Endothelial cell of umbilical vein (primary cell): ENCODE measurements around the gene CRTC1. TPM values are rescaled to one million over a fixed set of nuclear protein-coding genes. Genes with fewer than 3 reads are reported as not detected.

Source experiments
- BruUV-seq: library from RNA; stranded (reverse); fragments of 400-500 nt; replicated peaks from 2 replicates; lab custom pipeline; 2021; lab: Mats Ljungman, UMichigan
- CTCF ChIA-PET: fragments of 300-600, 350-600 bp; sonication (Branson Sonifier 250); formaldehyde crosslinking; loops from one replicate; lab custom pipeline; 2021; ENCODE audit warnings: antibody characterized with exemption, inconsistent platforms; lab: Charles Lee
- POLR2A ChIA-PET: fragments of 300-600, 350-600 bp; sonication (Branson Sonifier 250); formaldehyde crosslinking; loops from one replicate; lab custom pipeline; 2021; ENCODE audit warnings: antibody characterized with exemption, inconsistent platforms; lab: Charles Lee
- DNase-seq: peaks from one replicate; pipeline ENCODE4 v3.0.0-alpha.2; 2011; ENCODE audit warnings: low read depth, low spot score
- FAIRE-seq: peaks from 2 replicates; lab custom pipeline; 2011; peaks lifted over from hg19 to GRCh38; lab: Jason Lieb, UNC
- H2AFZ ChIP-seq: 2 replicates; pipeline ENCODE4 v1.6.0; 2012; ENCODE audit warnings: low read depth, low read length, control low read depth, inconsistent platforms
- H3K27ac ChIP-seq: 2 replicates; pipeline ENCODE4 v1.5.1; 2011; ENCODE audit warnings: low read depth, mild to moderate bottlenecking, control low read depth, low read length, moderate library complexity; ENCODE audit not compliant: insufficient read depth
- H3K27me3 ChIP-seq, 2 experiments: 2 replicates each; pipeline versions ENCODE4 v1.6.0 to v1.6.1; 2011; ENCODE audit warnings: low read length in 2 of 2, mixed read lengths in 1 of 2; ENCODE audit not compliant: control insufficient read depth in 2 of 2, insufficient read depth in 2 of 2
- H3K36me3 ChIP-seq, 2 experiments: 2 replicates in 1 of 2; 3 replicates in 1 of 2; pipeline ENCODE4 v1.5.1; 2011; ENCODE audit warnings: low read length in 2 of 2, mild to moderate bottlenecking in 1 of 2, moderate library complexity in 1 of 2; ENCODE audit not compliant: control insufficient read depth in 2 of 2, insufficient read depth in 2 of 2; ENCODE audit errors: extremely low read depth in 1 of 2
- H3K4me1 ChIP-seq: 3 replicates; pipeline ENCODE4 v1.5.1; 2011; ENCODE audit warnings: mild to moderate bottlenecking, low read length; ENCODE audit not compliant: control insufficient read depth, insufficient read depth; ENCODE audit errors: extremely low read depth
- H3K4me2 ChIP-seq: 2 replicates; pipeline ENCODE4 v1.6.1; 2011; ENCODE audit warnings: low read length, control low read depth, mixed read lengths; ENCODE audit not compliant: insufficient read depth
- H3K4me3 ChIP-seq, 3 experiments: fragments of 200-600 bp in 1 of 3; sonication (generic), shearing (Covaris generic) in 1 of 3; replicated peaks in 1 of 3; 2 replicates each; pipeline ENCODE4 v1.5.1; 2011 to 2016; ENCODE audit warnings: control low read depth in 3 of 3, low read length in 3 of 3, mild to moderate bottlenecking in 2 of 3, inconsistent platforms in 1 of 3, low read depth in 1 of 3, moderate library complexity in 1 of 3; ENCODE audit not compliant: insufficient read depth in 1 of 3
- H3K79me2 ChIP-seq: 2 replicates; pipeline ENCODE4 v1.6.0; 2012; ENCODE audit warnings: low read length, inconsistent platforms; ENCODE audit not compliant: control insufficient read depth, insufficient read depth
- H3K9ac ChIP-seq: replicated peaks from 2 replicates; pipeline ENCODE3; 2011; ENCODE audit warnings: low read length, control low read depth; ENCODE audit not compliant: insufficient read depth; ENCODE audit errors: extremely low read depth
- H3K9me1 ChIP-seq: replicated peaks from 3 replicates; pipeline ENCODE4 v1.6.0; 2011; ENCODE audit warnings: mild to moderate bottlenecking, low read length; ENCODE audit not compliant: control insufficient read depth, insufficient read depth; ENCODE audit errors: extremely low read depth
- H3K9me3 ChIP-seq: replicated peaks from 2 replicates; pipeline ENCODE4 v1.5.1; 2012; ENCODE audit warnings: low read length, inconsistent platforms; ENCODE audit not compliant: control insufficient read depth, insufficient read depth
- H4K20me1 ChIP-seq: replicated peaks from 2 replicates; pipeline ENCODE3; 2011; ENCODE audit warnings: mild to moderate bottlenecking, low read length; ENCODE audit not compliant: control insufficient read depth, insufficient read depth; ENCODE audit errors: extremely low read depth
- FOS ChIP-seq: IDR thresholded peaks from 2 replicates; pipeline ENCODE4 v1.6.1; 2011; ENCODE audit warnings: mild to moderate bottlenecking, low read length, moderate library complexity, borderline replicate concordance; ENCODE audit not compliant: insufficient read depth
- GATA2 ChIP-seq: IDR thresholded peaks from 2 replicates; pipeline ENCODE4 v1.7.0; 2011; ENCODE audit warnings: low read depth, mild to moderate bottlenecking, moderate library complexity, mixed read lengths, low read length; ENCODE audit not compliant: insufficient read length, insufficient read depth
- POLR2A ChIP-seq: IDR thresholded peaks from 2 replicates; pipeline ENCODE4 v1.6.1; 2012; ENCODE audit warnings: low read depth, mild to moderate bottlenecking, control low read depth, low read length
- POLR2AphosphoS5 ChIP-seq: IDR thresholded peaks from 2 replicates; pipeline ENCODE4 v1.6.1; 2012; ENCODE audit warnings: low read depth, mild to moderate bottlenecking, control low read depth, low read length, moderate library complexity; ENCODE audit not compliant: insufficient read depth
- dilution Hi-C: fragments of 300-500 bp; cut with MboI; formaldehyde crosslinking; loops from one replicate; pipeline ENCODE4 v1.15.0; 2019; ENCODE audit warnings: low sequenced_read_pairs; ENCODE audit not compliant: extremely low pct_ligation_motif_present
- intact Hi-C: fragments of 100-400 bp; cut with micrococcal nuclease; formaldehyde crosslinking; loops from one replicate; pipeline ENCODE4 v1.10.0; 2022
- polyA plus RNA-seq, 4 experiments: library from polyadenylated mRNA; depleted of rRNA in 3 of 4; stranded (reverse) in 3 of 4; unstranded in 1 of 4; fragments of >200 nt; gene quantifications; 2 replicates each; pipeline versions ENCODE4 v1.2.1 to v1.2.3, GENCODE V29; 2011 to 2012; ENCODE audit warnings: missing spikeins in 1 of 4
- total RNA-seq: library from RNA; stranded (reverse); gene quantifications from 2 replicates; pipeline ENCODE4 v1.2.3, GENCODE V29; 2021
- TF ChIP-seq, protein P1 (sequence below): IDR thresholded peaks from 2 replicates; pipeline ENCODE4 v1.6.1; 2011; ENCODE audit not compliant: insufficient read depth, insufficient read length
- TF ChIP-seq, protein P2 (sequence below), 2 donors: IDR thresholded peaks; 1 replicate in 1 of 2; 2 replicates in 1 of 2; pipeline ENCODE4 v1.5.1; 2011; ENCODE audit warnings: low read length in 2 of 2, mild to moderate bottlenecking in 2 of 2, moderate library complexity in 2 of 2, control low read depth in 1 of 2, inconsistent platforms in 1 of 2, low read depth in 1 of 2; ENCODE audit not compliant: insufficient read depth in 1 of 2; ENCODE audit errors: extremely low read depth in 1 of 2

The CRTC1 gene
- total and polyA plus RNA-seq, 2 donors (not counting 3 experiments of a cell fraction or from before 2014, with no cell fraction given): 4.2 to 11.4 TPM

DNA sequence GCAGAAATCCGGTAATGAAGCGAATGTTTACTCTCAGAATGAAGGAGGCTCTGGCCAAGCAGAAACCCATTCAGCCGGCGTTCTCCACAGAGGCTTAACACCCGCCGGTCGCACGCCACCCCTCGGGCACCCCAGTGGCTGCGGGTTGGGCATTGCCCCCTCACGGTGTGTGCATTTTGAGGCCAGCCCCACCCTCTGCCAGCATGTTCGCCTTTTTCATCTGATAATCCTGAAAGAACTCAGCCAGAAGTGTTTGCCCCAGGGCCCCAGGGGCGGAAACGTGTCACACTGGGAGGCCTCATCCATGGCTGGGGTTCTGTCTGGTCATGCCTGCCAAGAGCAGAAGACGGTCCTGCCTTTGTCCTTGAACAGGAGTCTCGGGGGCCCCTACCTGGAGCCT is 73.4 kb downstream of the CRTC1 start:
- no TSS peak for BruUV-seq
- DNase-seq (no peak), FAIRE-seq (no peak)
- no peaks in the 10 kb centered on the region for H4K20me1 ChIP-seq
- H3K4me1 ChIP-seq: no peaks in the 10 kb centered on the region
- ChIA-PET POLR2A (no interaction called here), CTCF (no interaction called here)
- H3K9me1 ChIP-seq: no peaks in the 10 kb centered on the region
- H2AFZ ChIP-seq: no peak overlapping the region
- H3K4me2 ChIP-seq: no peak overlapping the region
- H3K36me3 ChIP-seq: peaks cover 0 to 3% of the 10 kb centered on the region in 2 experiments
- H3K79me2 ChIP-seq: no peaks in the 10 kb centered on the region
- H3K4me3 ChIP-seq: no peak overlapping the region
- H3K9me3 ChIP-seq: no peaks in the 10 kb centered on the region
- H3K9ac ChIP-seq: no peak overlapping the region
- H3K27ac ChIP-seq: no peak overlapping the region
- intact Hi-C loops (no loop called here), dilution Hi-C loops (no loop called here)
- TF ChIP-seq, protein P1, sequence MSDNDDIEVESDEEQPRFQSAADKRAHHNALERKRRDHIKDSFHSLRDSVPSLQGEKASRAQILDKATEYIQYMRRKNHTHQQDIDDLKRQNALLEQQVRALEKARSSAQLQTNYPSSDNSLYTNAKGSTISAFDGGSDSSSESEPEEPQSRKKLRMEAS: no peak
- TF ChIP-seq FOS (no peak), POLR2AphosphoS5 (no peak), GATA2 (no peak), POLR2A (no peak)
- TF ChIP-seq, protein P2, sequence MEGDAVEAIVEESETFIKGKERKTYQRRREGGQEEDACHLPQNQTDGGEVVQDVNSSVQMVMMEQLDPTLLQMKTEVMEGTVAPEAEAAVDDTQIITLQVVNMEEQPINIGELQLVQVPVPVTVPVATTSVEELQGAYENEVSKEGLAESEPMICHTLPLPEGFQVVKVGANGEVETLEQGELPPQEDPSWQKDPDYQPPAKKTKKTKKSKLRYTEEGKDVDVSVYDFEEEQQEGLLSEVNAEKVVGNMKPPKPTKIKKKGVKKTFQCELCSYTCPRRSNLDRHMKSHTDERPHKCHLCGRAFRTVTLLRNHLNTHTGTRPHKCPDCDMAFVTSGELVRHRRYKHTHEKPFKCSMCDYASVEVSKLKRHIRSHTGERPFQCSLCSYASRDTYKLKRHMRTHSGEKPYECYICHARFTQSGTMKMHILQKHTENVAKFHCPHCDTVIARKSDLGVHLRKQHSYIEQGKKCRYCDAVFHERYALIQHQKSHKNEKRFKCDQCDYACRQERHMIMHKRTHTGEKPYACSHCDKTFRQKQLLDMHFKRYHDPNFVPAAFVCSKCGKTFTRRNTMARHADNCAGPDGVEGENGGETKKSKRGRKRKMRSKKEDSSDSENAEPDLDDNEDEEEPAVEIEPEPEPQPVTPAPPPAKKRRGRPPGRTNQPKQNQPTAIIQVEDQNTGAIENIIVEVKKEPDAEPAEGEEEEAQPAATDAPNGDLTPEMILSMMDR (IDR thresholded peaks at IDR 0.05; ENCODE audit: extremely low read depth in 1 of 2, insufficient read depth in 1 of 2, low read depth in 1 of 2, low read length in 2 of 2): no peak
- no peaks in the 10 kb centered on the region for H3K27me3 ChIP-seq
